Stimulated activated CD8-positive, alpha-beta memory T cell treated with anti-CD3 and anti-CD28 coated beads, Interleukin-12 subunit alpha, Interleukin-12 subunit beta, amount 100 ng/mL, for 1 hour (primary cell): ENCODE results near the gene C19orf38.
"Not testable (repeated sequence)": the region's sequence is repeated elsewhere in the genome, so short reads cannot be mapped to it uniquely, and the experiment has no call there.

ENCODE experiments used
- DNase-seq: peaks from one replicate; pipeline ENCODE4 v3.0.0-alpha.2; 2020; ENCODE audit warnings: low read depth

Gene C19orf38

GRCh38 chr19:10823690-10824089, 24.5 kb upstream of the C19orf38 start:
- DNase-seq = no peak

DNA sequence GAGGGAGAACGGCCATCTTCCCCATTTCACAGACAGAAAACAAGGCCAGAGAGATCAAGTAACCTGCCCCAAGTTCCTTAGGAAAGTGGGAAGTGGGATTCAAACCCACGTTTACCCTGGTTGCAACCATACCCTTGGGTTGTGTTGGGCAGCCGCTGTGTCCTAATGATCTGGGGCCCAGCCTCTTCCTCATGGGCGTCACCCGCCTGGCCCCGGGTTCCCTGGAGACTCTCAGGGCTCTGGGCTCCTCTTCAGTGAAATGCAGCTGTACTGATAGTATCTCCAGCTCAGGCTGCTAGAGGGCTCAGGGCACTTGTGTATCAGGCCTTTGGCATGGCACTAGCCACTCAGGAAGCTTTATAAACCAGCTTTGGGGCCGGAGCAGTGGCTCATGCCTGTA, 22.0 kb upstream of the C19orf38 start:
- no peak for DNase-seq

DNA sequence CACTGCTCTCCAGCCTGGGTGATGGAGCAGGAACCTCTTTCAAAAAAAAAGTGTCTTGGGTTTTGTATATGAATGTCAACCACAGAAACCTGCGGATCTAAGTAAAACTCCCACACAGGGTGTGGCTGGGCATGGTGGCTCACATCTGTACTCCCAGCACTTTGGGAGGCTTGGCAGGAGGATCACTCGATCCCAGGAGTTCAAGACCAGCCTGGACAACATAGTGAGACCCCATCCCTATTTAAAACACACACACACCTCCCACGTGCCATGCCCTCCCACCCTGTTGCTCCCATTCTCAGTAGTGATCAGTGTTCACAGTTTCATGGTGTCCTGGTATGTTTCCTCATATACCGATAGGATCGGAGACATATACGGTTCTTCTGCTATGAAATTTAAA, 21.4 kb upstream of the C19orf38 start:
- DNase-seq = no peak

DNA sequence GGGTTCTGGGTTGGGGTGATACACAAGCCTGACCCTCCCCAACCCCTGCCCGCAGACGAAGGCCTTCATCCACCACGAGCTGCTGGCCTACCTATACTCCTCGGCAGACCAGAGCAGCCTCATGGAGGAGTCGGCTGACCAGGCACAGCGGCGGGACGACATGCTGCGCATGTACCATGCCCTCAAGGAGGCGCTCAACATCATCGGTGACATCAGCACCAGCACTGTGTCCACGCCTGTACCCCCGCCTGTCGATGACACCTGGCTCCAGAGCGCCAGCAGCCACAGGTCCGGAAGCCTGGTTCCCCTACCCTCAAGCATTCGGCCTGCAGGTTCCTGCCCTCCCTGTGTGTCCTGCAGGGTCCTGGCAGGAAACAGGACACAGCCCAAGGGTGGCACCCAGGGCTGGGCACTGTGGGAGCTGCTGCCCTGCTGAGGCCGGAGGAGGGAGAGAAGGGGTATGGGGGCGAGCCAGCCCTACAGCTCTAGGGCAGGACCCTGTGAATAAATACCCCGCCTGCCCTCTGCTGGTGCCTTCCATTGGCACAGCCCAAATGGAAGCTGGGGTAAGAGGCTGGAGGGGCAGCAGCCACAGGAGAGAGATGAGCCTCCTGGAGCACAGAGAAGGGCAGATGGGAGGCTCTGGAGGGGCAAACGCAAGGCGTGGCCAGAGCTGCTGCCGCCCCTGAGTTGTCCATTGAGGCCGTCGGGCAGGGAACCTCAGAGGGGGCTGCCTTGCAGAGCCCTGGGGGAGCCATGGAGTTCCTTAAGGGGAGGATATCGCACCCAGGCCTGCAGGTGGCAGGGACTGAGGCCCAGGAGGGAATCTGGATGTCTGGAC, 19.0 kb upstream of the C19orf38 start:
- DNase-seq = no peak

GRCh38 chr19:10829967-10830366, 18.2 kb upstream of the C19orf38 start:
- DNase-seq = no peak

- DNase-seq = no peak
These were observed 17.8 kb upstream of the C19orf38 start for GRCh38 chr19:10830370-10830769.

- DNase-seq = no peak
These were observed 17.1 kb upstream of the C19orf38 start for GRCh38 chr19:10830931-10831779.

GRCh38 chr19:10831987-10832938, 16.0 kb upstream of the C19orf38 start:
- no peak for DNase-seq

GRCh38 chr19:10832939-10833296, 15.3 kb upstream of the C19orf38 start:
- DNase-seq = no peak

DNA sequence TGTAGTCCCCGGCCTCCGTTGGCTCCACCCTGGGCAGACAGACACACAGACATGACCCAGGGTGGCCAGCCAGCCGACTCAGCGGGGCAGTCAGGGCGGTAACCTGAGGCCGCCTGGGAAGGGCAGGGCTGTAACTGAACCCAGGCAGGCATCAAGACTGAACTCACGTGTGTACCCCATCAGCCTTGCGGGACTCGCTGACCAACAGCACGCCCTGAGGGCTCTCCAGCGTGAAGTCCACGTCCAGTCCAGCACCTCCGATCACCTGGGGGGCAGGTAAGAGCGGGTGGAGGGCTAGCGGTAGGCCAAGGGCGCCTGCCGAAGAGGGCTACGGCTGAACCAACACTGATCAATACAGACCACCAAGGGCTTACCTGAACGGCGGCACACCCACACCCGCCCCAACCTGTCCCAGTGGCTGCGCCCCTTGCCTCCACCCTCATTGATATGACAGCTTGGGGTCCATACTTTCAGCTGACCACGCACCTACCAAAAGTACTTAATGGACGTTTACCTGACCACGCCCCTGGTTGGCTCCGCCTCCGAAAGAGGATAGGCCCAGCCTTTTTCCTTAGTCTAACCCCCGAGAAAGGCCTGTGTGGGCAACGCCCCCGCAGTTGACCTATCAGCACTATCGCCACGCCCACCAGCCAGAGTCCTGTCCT, 13.0 kb upstream of the C19orf38 start:
- no peak for DNase-seq

DNA sequence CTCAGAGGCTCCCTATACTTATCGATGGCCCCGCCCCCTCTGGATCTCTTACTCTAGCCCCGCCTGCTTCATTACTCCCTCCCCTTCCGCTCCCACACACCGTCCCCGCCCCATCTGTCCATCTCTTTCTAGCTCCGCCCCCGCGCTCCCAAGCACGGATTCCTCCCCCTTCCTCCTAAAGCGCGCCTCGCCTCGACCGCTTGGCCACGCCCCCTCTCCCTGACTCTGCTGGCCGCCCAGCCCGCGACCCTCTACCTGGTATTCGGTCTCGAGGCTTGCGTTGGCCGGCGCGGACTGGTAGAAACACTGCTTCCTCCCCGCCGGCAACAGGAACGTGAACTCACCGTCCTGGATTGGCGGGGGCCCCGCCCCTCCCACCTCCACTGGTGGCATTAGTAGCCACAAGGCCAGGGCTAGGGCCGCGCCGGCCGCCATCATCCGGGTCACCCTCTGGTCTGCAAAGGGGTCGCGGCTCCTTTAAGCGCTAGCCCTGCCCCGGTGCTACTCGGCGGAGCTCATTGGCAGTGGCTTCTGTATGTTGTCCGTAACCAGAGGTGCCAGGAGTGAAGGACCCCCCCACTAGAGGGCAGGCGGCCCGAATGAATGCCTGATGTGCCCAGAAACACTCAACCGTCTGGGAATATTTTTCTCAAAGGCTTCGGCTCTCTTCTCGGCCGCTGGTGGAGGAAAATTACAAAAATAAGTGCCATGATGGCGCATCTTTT, 12.3 kb upstream of the C19orf38 start, which contains the start of gene TMED1:
TMED1 (minus strand) TSS at position 459 of the 725 bp plus-strand sequence; CDS start at position 438, 21 bp downstream.
- peak; percentile 88 for DNase-seq

- DNase-seq = peak; percentile 59
These were observed 11.5 kb upstream of the C19orf38 start for GRCh38 chr19:10836479-10837330.

DNA sequence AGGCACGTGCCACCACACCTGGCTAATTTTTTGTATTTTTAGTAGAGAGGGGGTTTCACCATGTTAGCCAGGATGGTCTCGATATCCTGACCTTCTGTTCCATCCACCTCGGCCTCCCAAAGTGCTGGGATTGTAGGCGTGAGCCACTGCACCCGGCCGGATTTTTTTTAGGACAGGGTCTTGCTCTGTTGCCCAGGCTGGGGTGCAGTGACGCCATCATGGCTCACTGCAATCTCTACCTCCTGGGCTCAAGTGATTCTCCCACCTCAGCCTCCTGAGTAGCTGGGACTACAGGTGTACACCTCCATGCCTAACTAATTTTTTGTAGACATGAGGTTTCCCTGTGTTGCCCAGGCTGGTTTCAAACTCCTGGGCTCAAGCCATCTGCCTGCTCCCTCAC, 10.6 kb upstream of the C19orf38 start:
- not testable (repeated sequence) for DNase-seq

DNA sequence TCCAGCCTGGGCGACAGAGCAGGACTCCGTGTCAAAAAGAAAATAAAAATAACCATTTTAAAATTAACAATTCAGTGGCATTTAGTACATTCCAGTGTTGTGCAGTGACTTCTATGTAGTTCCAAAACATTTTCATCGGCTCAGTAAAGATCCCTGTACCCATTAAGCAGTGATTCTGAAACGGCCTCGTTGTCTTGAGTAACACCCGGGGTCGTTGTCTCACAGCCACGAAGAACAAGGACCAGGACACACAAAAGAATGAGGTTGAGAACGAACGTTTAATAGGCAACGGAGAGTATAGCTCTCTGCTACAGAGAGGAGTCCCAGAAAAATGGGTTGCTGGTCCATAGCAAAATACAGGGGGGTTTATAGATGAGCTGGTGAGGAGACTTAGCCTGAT, 9.8 kb upstream of the C19orf38 start:
- no peak for DNase-seq

DNA sequence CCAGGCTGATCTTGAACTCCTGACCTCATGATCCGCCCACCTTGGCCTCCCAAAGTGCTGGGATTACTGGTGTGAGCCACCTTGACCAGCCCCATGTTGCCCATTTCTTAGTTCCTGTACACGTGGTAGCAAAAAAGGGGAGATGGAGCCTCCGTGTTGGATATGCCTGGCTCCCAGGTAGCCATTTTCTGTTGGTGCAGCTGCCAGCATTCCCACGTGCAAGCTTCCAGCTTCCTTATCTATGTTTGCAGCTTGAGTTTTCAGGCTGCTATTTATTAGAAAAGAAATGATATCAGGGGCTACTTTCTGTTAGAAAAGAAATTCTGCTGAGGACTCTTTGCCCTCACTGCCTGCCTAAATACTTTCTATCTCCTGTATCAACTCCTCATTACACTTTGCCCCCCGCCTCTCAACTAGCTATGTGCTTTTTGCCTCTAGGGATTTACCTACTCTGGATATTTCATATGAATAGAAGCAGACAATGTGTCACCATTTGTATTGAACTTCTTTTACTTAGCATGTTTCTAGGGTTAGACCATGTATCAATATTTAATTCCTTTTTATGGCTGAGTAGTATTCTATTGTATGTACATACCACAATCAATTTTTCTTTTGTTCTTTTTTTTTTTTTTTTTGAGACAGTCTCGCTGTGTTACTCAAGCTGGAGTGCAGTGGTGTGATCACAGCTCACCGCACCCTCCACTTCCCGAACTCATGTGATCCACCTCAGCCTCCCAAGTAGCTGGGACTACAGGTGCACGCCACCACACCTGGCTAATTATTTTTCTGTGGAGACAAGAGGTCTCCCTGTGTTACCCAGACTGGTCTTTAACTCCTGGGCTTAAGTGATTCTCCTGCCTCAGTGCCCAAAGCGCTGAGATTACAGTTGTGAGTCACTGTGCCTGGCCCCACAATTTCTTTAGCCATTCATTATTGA, 8.8 kb upstream of the C19orf38 start:
- no peak for DNase-seq

GRCh38 chr19:10842788-10843187, 5.4 kb upstream of the C19orf38 start:
- no peak for DNase-seq

- DNase-seq = no peak
These were observed 1.6 kb upstream of the C19orf38 start for GRCh38 chr19:10846500-10847202.

GRCh38 chr19:10850631-10851030, 2.4 kb downstream of the C19orf38 start:
- DNase-seq = no peak
